ENCODE data around the gene PCDHGA6.
"Not testable (repeated sequence)": the region's sequence is repeated elsewhere in the genome, so short reads cannot be mapped to it uniquely, and the experiment has no call there.

Gene PCDHGA6

GRCh38 chr5:141360685-141361084, 13.0 kb upstream of the PCDHGA6 start:
- DNase-seq = no peak

DNA sequence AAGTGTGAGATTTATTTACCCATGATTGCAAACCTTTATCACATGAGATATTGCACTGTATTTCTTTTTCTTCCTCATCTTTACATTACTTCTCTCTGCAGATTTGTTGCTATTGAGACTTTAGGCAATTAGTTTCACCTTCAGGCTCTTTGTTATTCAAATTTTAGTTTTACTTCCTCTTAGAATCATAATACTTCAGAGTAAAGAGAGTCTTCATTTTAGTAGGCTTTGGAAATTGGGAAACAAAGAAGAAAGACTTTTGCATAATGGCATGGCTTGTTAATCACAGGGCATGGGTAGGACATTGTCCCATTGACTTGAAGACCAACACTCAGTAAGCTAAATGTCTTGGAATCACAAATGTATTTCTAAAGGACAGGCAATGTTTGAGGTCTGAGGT, 11.0 kb upstream of the PCDHGA6 start:
- DNase-seq = no peak

DNA sequence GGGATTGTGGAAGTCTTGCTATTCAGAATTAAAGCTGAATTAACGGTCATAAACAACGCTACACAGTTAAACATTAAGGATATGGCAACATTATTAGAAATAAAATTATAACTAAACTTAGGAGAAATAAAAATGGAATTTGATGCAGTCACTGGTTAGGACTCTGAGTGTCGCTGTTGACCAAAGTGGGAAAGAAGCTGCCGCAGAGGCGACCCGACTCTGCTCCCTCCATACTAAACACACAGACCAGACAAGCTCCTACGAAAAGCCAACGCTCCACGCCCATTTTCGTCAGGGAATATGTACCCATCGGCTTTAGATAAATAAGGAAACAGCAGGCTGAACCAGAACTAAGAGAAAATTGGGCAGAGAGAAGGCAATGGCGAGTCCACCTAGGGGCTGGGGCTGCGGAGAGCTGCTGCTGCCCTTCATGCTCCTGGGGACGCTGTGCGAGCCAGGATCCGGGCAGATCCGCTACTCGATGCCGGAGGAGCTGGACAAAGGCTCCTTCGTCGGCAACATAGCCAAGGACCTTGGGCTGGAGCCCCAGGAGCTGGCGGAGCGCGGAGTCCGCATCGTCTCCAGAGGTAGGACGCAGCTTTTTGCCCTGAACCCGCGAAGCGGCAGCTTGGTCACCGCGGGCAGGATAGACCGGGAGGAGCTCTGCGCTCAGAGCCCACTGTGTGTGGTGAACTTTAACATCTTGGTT, 9.6 kb upstream of the PCDHGA6 start, which contains the start of gene PCDHGA5:
Gene PCDHGA5 (plus strand): TSS at position 211 of the 709 bp plus-strand sequence. CDS start 169 bp downstream, at position 380.
- no peak for DNase-seq

- DNase-seq = no peak
Observed at GRCh38 chr5:141366016-141366896, 7.4 kb upstream of the PCDHGA6 start.

GRCh38 chr5:141369994-141370848, 3.5 kb upstream of the PCDHGA6 start, which contains the start of gene PCDHGB3:
PCDHGB3 (plus strand) TSS chr5:141370242; CDS start chr5:141370395, 153 bp downstream.
- peak in 3 of 6 experiments; percentile 15 to 31 (median 21) for DNase-seq

- DNase-seq = no peak
Observed at GRCh38 chr5:141371572-141372475, 1.9 kb upstream of the PCDHGA6 start.

DNA sequence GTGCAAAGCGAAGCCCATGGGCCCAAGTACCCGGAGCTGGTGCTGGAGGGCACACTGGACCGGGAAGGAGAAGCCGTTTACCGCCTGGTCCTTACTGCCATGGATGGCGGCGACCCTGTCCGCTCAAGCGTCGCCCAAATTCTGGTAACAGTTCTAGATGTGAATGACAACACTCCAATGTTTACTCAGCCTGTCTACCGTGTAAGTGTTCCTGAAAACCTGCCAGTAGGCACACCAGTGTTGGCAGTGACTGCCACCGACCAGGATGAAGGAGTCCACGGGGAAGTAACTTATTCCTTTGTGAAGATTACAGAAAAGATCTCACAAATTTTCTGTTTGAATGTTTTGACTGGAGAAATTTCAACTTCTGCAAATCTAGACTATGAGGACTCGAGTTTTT, 936 bp downstream of the PCDHGA6 start:
- no peak for DNase-seq

- not testable (repeated sequence) for DNase-seq
Observed at GRCh38 chr5:141375444-141376155, 1.9 kb downstream of the PCDHGA6 start.

GRCh38 chr5:141382469-141383294, 9.0 kb downstream of the PCDHGA6 start, which contains the start of gene PCDHGA7:
PCDHGA7 (plus strand) TSS chr5:141382742; CDS start chr5:141382900, 158 bp downstream.
- no peak for DNase-seq

- DNase-seq = no peak
Observed at GRCh38 chr5:141383345-141383744, 9.7 kb downstream of the PCDHGA6 start.

- DNase-seq = no peak
Observed at GRCh38 chr5:141384471-141385267, 11.0 kb downstream of the PCDHGA6 start.

GRCh38 chr5:141387557-141388311, 14.0 kb downstream of the PCDHGA6 start, which contains the start of gene PCDHGB4:
PCDHGB4 (plus strand) TSS chr5:141387698; CDS start chr5:141387885, 187 bp downstream.
- peak in 1 of 6 experiments; percentile 9 for DNase-seq

DNA sequence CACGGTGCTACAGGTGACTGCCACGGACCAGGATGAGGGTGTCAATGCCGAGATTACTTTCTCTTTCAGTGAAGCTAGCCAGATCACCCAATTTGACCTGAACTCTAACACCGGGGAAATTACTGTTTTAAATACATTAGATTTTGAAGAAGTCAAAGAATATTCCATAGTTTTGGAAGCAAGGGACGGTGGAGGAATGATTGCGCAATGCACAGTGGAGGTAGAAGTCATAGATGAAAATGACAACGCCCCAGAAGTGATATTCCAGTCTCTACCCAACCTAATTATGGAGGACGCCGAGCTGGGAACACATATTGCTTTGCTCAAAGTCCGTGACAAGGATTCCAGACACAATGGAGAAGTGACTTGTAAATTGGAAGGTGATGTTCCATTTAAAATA, 15.0 kb downstream of the PCDHGA6 start:
- no peak for DNase-seq

GRCh38 chr5:141389153-141390042, 15.7 kb downstream of the PCDHGA6 start:
- DNase-seq = no peak

DNA sequence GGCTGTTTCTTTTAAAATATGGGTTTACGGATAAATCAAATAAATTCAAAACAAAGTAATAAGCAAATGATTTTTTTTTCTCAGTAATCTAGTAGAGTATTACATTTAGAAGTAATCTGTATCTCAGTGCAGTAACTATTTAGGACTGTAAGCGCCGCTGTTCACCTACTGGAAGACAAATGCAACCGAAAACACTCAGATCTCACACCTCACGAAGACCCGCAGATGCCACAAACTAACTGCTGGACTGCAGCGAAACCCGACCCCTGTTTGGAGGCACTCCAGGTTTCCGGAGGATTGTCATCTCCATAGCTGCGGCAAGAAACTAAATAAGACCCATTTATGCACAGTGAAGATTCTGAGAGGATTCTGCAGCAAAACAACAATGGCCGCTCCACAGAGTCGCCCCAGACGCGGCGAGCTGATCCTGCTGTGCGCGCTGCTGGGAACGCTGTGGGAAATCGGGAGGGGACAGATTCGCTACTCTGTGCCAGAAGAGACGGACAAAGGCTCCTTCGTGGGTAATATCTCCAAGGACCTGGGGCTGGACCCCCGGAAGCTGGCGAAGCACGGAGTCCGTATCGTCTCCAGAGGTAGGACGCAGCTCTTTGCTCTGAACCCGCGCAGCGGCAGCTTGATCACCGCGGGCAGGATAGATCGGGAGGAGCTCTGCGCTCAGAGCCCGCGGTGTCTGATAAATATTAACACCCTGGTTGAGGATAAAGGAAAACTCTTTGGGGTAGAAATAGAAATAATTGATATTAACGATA, 18.9 kb downstream of the PCDHGA6 start, which contains the start of gene PCDHGA8:
Gene PCDHGA8 (plus strand): TSS at position 205 of the 770 bp plus-strand sequence. CDS start 181 bp downstream, at position 386.
- no peak for DNase-seq

DNA sequence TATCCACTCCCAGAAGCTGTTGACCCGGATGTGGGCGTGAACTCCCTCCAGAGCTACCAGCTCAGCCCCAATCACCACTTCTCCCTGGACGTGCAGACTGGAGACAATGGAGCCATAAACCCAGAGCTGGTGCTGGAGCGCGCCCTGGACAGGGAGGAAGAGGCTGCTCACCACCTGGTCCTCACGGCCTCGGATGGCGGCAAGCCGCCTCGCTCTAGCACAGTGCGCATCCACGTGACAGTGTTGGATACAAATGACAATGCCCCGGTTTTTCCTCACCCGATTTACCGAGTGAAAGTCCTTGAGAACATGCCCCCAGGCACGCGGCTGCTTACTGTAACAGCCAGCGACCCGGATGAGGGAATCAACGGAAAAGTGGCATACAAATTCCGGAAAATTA, 19.6 kb downstream of the PCDHGA6 start:
- DNase-seq = no peak
